ENCODE measurements around the gene SNORC.

DNA sequence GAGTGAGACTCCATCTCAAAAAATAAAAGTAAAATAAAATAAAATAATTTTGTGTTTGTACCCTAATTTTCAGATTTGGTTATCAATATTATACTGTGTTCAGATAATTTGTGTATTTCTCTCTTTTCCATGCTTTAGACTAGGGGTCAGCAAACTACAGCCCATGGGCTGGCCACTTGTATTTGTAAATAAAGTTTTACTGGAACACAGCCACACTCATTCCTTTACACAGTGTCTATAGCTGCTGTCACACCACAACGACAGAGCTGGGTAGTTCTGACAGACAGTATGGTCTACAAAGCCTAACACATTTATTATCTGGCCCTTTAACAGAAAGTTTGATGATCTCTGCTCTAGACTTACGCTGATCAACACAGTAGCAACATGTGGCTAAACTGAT, 43.8 kb downstream of the SNORC start:
- no peak for TF ChIP-seq MAX (CRISPR knock-in tag; IDR thresholded peaks at IDR 0.05)
- TF ChIP-seq TAF7 (tag; IDR thresholded peaks at IDR 0.05): no peak
- TF ChIP-seq, protein P1, sequence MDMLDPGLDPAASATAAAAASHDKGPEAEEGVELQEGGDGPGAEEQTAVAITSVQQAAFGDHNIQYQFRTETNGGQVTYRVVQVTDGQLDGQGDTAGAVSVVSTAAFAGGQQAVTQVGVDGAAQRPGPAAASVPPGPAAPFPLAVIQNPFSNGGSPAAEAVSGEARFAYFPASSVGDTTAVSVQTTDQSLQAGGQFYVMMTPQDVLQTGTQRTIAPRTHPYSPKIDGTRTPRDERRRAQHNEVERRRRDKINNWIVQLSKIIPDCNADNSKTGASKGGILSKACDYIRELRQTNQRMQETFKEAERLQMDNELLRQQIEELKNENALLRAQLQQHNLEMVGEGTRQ (CRISPR knock-in tag; IDR thresholded peaks at IDR 0.05): no peak
- TF ChIP-seq MTA3 (IDR thresholded peaks at IDR 0.05; ENCODE audit: borderline replicate concordance): no peak
- no peak for TF ChIP-seq SP1 (CRISPR knock-in tag; IDR thresholded peaks at IDR 0.05)
- no peak for TF ChIP-seq EP300 (IDR thresholded peaks at IDR 0.05; ENCODE audit: low read length)
- TF ChIP-seq, protein P2, sequence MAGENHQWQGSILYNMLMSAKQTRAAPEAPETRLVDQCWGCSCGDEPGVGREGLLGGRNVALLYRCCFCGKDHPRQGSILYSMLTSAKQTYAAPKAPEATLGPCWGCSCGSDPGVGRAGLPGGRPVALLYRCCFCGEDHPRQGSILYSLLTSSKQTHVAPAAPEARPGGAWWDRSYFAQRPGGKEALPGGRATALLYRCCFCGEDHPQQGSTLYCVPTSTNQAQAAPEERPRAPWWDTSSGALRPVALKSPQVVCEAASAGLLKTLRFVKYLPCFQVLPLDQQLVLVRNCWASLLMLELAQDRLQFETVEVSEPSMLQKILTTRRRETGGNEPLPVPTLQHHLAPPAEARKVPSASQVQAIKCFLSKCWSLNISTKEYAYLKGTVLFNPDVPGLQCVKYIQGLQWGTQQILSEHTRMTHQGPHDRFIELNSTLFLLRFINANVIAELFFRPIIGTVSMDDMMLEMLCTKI (IDR thresholded peaks at IDR 0.05; ENCODE audit: partially characterized antibody): no peak
- no peak for TF ChIP-seq POLR2A (conservative IDR thresholded peaks at IDR 0.05)
- TF ChIP-seq ELK1 (CRISPR knock-in tag; IDR thresholded peaks at IDR 0.05): no peak
- TF ChIP-seq, protein P3, sequence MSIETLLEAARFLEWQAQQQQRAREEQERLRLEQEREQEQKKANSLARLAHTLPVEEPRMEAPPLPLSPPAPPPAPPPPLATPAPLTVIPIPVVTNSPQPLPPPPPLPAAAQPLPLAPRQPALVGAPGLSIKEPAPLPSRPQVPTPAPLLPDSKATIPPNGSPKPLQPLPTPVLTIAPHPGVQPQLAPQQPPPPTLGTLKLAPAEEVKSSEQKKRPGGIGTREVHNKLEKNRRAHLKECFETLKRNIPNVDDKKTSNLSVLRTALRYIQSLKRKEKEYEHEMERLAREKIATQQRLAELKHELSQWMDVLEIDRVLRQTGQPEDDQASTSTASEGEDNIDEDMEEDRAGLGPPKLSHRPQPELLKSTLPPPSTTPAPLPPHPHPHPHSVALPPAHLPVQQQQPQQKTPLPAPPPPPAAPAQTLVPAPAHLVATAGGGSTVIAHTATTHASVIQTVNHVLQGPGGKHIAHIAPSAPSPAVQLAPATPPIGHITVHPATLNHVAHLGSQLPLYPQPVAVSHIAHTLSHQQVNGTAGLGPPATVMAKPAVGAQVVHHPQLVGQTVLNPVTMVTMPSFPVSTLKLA (conservative IDR thresholded peaks at IDR 0.05): no peak
- TF ChIP-seq, protein P4, sequence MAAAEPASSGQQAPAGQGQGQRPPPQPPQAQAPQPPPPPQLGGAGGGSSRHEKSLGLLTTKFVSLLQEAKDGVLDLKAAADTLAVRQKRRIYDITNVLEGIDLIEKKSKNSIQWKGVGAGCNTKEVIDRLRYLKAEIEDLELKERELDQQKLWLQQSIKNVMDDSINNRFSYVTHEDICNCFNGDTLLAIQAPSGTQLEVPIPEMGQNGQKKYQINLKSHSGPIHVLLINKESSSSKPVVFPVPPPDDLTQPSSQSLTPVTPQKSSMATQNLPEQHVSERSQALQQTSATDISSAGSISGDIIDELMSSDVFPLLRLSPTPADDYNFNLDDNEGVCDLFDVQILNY (CRISPR knock-in tag; IDR thresholded peaks at IDR 0.05): no peak
- no peak for TF ChIP-seq MLLT1 (IDR thresholded peaks at IDR 0.05)
- no peak for TF ChIP-seq TCF7L2 (IDR thresholded peaks at IDR 0.05; ENCODE audit: low read depth, low read length)
